Astrocyte (in vitro differentiated cells and primary cell): ENCODE measurements around the gene SUPT16H.

Experiments
- EZH2 ChIP-seq: IDR thresholded peaks from 2 replicates; pipeline ENCODE4 v1.6.1; 2012; ENCODE audit warnings: mild to moderate bottlenecking, low read length, inconsistent platforms; ENCODE audit not compliant: insufficient read depth
- TF ChIP-seq, protein P1 (sequence below): IDR thresholded peaks from 2 replicates; pipeline ENCODE4 v1.5.1; 2011; ENCODE audit warnings: low read depth, mild to moderate bottlenecking, inconsistent platforms, low read length, moderate library complexity; ENCODE audit not compliant: insufficient read depth

DNA sequence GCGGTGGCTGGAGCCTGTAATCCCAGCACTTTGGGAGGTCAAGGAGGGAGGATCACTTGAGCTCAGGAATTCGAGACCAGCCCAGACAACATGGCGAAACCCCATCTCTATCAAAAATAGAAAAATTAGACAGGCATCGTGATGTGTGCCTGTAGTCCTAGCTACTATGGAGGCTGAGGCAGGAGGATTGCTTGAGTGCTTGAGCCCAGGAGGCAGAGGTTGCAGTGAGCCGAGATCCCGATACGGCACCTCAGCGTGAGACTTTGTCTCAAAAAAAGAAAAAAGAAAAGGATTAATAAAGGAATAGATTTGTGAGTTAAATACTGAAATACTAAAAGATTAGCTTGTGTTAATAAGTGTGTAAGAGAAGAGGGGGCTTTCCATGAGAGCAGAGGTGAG, 74.6 kb downstream of the SUPT16H start:
- TF ChIP-seq EZH2: no peak
- TF ChIP-seq, protein P1, sequence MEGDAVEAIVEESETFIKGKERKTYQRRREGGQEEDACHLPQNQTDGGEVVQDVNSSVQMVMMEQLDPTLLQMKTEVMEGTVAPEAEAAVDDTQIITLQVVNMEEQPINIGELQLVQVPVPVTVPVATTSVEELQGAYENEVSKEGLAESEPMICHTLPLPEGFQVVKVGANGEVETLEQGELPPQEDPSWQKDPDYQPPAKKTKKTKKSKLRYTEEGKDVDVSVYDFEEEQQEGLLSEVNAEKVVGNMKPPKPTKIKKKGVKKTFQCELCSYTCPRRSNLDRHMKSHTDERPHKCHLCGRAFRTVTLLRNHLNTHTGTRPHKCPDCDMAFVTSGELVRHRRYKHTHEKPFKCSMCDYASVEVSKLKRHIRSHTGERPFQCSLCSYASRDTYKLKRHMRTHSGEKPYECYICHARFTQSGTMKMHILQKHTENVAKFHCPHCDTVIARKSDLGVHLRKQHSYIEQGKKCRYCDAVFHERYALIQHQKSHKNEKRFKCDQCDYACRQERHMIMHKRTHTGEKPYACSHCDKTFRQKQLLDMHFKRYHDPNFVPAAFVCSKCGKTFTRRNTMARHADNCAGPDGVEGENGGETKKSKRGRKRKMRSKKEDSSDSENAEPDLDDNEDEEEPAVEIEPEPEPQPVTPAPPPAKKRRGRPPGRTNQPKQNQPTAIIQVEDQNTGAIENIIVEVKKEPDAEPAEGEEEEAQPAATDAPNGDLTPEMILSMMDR: no peak
